Measurements from ENCODE around the gene RFK.

GRCh38 chr9:76378367-76379073 lies 15.7 kb downstream of the RFK start:
- TF ChIP-seq RNF2 (conservative IDR thresholded peaks at IDR 0.05; ENCODE audit: low read depth) (no peak), GLI4 (CRISPR knock-in tag; IDR thresholded peaks at IDR 0.05; ENCODE audit: borderline replicate concordance) (no peak), ZNF563 (CRISPR knock-in tag; IDR thresholded peaks at IDR 0.05) (no peak), IRF1 (CRISPR knock-in tag; IDR thresholded peaks at IDR 0.05; ENCODE audit: low read depth) (no peak), PREB (CRISPR knock-in tag; IDR thresholded peaks at IDR 0.05) (no peak), TEF (CRISPR knock-in tag; IDR thresholded peaks at IDR 0.05) (no peak), CTCF (CRISPR knock-in tag; IDR thresholded peaks at IDR 0.05) (no peak), KIAA2018 (CRISPR knock-in tag; IDR thresholded peaks at IDR 0.05; ENCODE audit: borderline replicate concordance) (no peak)

Data from HepG2 (cell line).